HepG2 (cell line): Measurements from ENCODE around the gene ASTN2. TPM values are rescaled to one million over a fixed set of nuclear protein-coding genes. Genes with fewer than 3 reads are reported as not detected.

Experiments
- CCDC6 ChIP-seq: sonication (generic); formaldehyde crosslinking; IDR thresholded peaks from 2 replicates; pipeline ENCODE4 v1.8.1; 2022; ENCODE audit warnings: mild to moderate bottlenecking, missing genetic modification reagents, moderate library complexity
- DR1 ChIP-seq: sonication (generic); formaldehyde crosslinking; IDR thresholded peaks from 2 replicates; pipeline ENCODE4 v1.8.0; 2021; ENCODE audit warnings: mild to moderate bottlenecking, missing genetic modification reagents, inconsistent platforms
- FOXC1 ChIP-seq: sonication (generic); formaldehyde crosslinking; IDR thresholded peaks from 2 replicates; pipeline ENCODE4 v1.8.0; 2022; ENCODE audit warnings: mild to moderate bottlenecking, missing genetic modification reagents, borderline replicate concordance
- GMEB1 ChIP-seq: sonication (generic); formaldehyde crosslinking; IDR thresholded peaks from 2 replicates; pipeline ENCODE4 v1.5.1; 2020; ENCODE audit warnings: missing genetic modification reagents, mild to moderate bottlenecking, borderline replicate concordance
- GTF2F1 ChIP-seq: fragments of 150-350 bp; IDR thresholded peaks from 2 replicates; pipeline ENCODE4 v1.6.1; 2014; ENCODE audit warnings: low read length
- HDAC1 ChIP-seq: sonication (generic); formaldehyde crosslinking; IDR thresholded peaks from 2 replicates; pipeline ENCODE4 v1.5.1; 2020; ENCODE audit warnings: mild to moderate bottlenecking, missing genetic modification reagents
- KLF15 ChIP-seq: sonication (generic); formaldehyde crosslinking; IDR thresholded peaks from 2 replicates; pipeline ENCODE4 v1.8.1; 2023; ENCODE audit warnings: borderline replicate concordance, mild to moderate bottlenecking, inconsistent platforms, missing genetic modification reagents, mixed read lengths
- MIER2 ChIP-seq: IDR thresholded peaks from 2 replicates; pipeline ENCODE4 v1.6.1; 2016; ENCODE audit warnings: missing biosample characterization, missing genetic modification reagents
- POLR2AphosphoS2 ChIP-seq: IDR thresholded peaks from 2 replicates; pipeline ENCODE4 v1.6.1; 2011; ENCODE audit warnings: low read depth, low read length, improper control_type of control experiment
- PRPF4 ChIP-seq: fragments of 200-400 bp; formaldehyde crosslinking; IDR thresholded peaks from 2 replicates; pipeline ENCODE4 v1.6.1; 2016; ENCODE audit warnings: low read length, low read depth; ENCODE audit not compliant: poor library complexity, severe bottlenecking
- RCOR2 ChIP-seq: IDR thresholded peaks from 2 replicates; pipeline ENCODE4 v1.6.1; 2016; ENCODE audit warnings: missing biosample characterization, missing genetic modification reagents
- SETDB1 ChIP-seq: sonication (generic); formaldehyde crosslinking; IDR thresholded peaks from 2 replicates; pipeline ENCODE4 v1.5.1; 2020; ENCODE audit warnings: missing genetic modification reagents, mild to moderate bottlenecking, borderline replicate concordance
- SP4 ChIP-seq: sonication (generic); formaldehyde crosslinking; IDR thresholded peaks from 2 replicates; pipeline ENCODE4 v1.8.1; 2023; ENCODE audit warnings: mild to moderate bottlenecking, missing genetic modification reagents
- ZFP37 ChIP-seq: sonication (generic); formaldehyde crosslinking; IDR thresholded peaks from 2 replicates; pipeline ENCODE4 v1.4.0; 2020; ENCODE audit warnings: missing genetic modification reagents, borderline replicate concordance
- ZFY ChIP-seq: sonication (generic); formaldehyde crosslinking; IDR thresholded peaks from 2 replicates; pipeline ENCODE4 v1.4.0; 2020; ENCODE audit warnings: missing genetic modification reagents
- ZMAT5 ChIP-seq: sonication (generic); formaldehyde crosslinking; IDR thresholded peaks from 2 replicates; pipeline ENCODE4 v1.5.0; 2020; ENCODE audit warnings: mild to moderate bottlenecking, low read depth, missing genetic modification reagents, borderline replicate concordance
- ZNF460 ChIP-seq: sonication (generic); formaldehyde crosslinking; IDR thresholded peaks from 2 replicates; pipeline ENCODE4 v1.5.1; 2020; ENCODE audit warnings: missing genetic modification reagents, mild to moderate bottlenecking, borderline replicate concordance
- ZNF496 ChIP-seq: sonication (generic); formaldehyde crosslinking; IDR thresholded peaks from 2 replicates; pipeline ENCODE4 v1.8.1; 2023; ENCODE audit warnings: mild to moderate bottlenecking, moderate library complexity, missing genetic modification reagents; ENCODE audit not compliant: insufficient replicate concordance
- ZNF512 ChIP-seq: sonication (generic); formaldehyde crosslinking; IDR thresholded peaks from 2 replicates; pipeline ENCODE4 v1.4.0; 2020; ENCODE audit warnings: mild to moderate bottlenecking, missing genetic modification reagents
- ZNF646 ChIP-seq: sonication (generic); formaldehyde crosslinking; IDR thresholded peaks from 2 replicates; pipeline ENCODE4 v1.9.0; 2021; ENCODE audit warnings: mild to moderate bottlenecking, missing genetic modification reagents
- polyA plus RNA-seq, 8 experiments: library from polyadenylated mRNA; depleted of rRNA in 3 of 8; stranded (reverse) in 7 of 8; unstranded in 1 of 8; fragments of >200 nt; fragmentation: Illumina TruSeq in 4 of 8; extraction: Trizol in 4 of 8; gene quantifications; 2 replicates each; pipeline versions ENCODE4 v1.2.1 to v1.2.3, GENCODE V29; 2011 to 2016; ENCODE audit warnings: low read depth in 4 of 8, missing spikeins in 1 of 8, mixed read lengths in 1 of 8; ENCODE audit not compliant: insufficient read depth in 1 of 8
- total RNA-seq, 5 experiments: library from RNA; depleted of rRNA; stranded (reverse); fragments of >200 nt; fragmentation: Illumina TruSeq; extraction: Trizol; gene quantifications; 2 replicates each; pipeline ENCODE4 v1.2.3, GENCODE V29; 2016; ENCODE audit warnings: low read depth in 1 of 5

Gene ASTN2
- total and polyA plus RNA-seq, 2 of the 13 experiments (the other 11 are each of a cell fraction or from before 2014, with no cell fraction given): 5.2 to 13.5 TPM

GRCh38 chr9:116572095-116572748, 842.6 kb downstream of the ASTN2 start (continued):
- no peak for TF ChIP-seq GMEB1 (CRISPR knock-in tag)
- no peak for TF ChIP-seq KLF15 (CRISPR knock-in tag)
- TF ChIP-seq PRPF4: no peak
- TF ChIP-seq SP4 (CRISPR knock-in tag): no peak
- TF ChIP-seq ZNF496 (CRISPR knock-in tag): no peak
- 0 out of 2 replicates have a peak, but pooled peaks have one; percentile 25 for TF ChIP-seq ZNF646 (CRISPR knock-in tag)
- TF ChIP-seq HDAC1 (CRISPR knock-in tag): no peak
- TF ChIP-seq RCOR2 (CRISPR knock-in tag): no peak
- no peak for TF ChIP-seq MIER2 (CRISPR knock-in tag)
- 0 out of 2 replicates have a peak, but pooled peaks have one; percentile 21 for TF ChIP-seq ZFY (CRISPR knock-in tag)
- no peak; the same call in 1 of the 2 replicates for TF ChIP-seq ZFP37 (CRISPR knock-in tag)
- no peak for TF ChIP-seq ZNF460 (CRISPR knock-in tag)
- no peak for TF ChIP-seq DR1 (CRISPR knock-in tag)
- no peak for TF ChIP-seq ZNF512 (CRISPR knock-in tag)
- no peak for TF ChIP-seq POLR2AphosphoS2
- no peak for TF ChIP-seq GTF2F1
- no peak for TF ChIP-seq FOXC1 (CRISPR knock-in tag)
- TF ChIP-seq CCDC6 (CRISPR knock-in tag): no peak
- TF ChIP-seq SETDB1: no peak
- TF ChIP-seq ZMAT5 (CRISPR knock-in tag): no peak
